IPS-NIHi7 (cell line): ENCODE data around the gene PGK2.
"Not testable (repeated sequence)": the region's sequence is repeated elsewhere in the genome, so short reads cannot be mapped to it uniquely, and the experiment has no call there.

Source experiments
- DNase-seq: peaks from one replicate; pipeline ENCODE4 v3.0.0; 2012; ENCODE audit warnings: mixed read lengths; ENCODE audit errors: extremely low spot score

The PGK2 gene

DNA sequence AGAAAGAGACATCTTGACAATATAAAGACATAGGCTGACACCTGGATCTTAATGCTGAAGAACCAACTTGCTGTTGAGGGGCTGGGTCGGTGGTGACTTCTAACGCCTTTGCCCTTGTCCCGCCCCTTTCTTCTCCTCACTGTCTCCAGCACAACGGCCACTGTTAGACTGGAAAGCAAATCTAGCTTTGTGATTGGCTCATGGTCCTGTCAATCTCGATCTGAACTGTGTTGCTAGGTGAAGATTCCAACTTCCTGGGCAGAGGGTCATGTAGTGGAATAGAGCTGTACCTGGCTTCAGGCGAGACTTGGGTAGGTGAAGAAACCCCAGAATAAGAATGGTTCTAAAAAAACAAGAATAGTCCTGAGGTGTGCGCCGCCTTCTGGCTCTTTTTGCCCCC lies at the start of gene PGK2:
TSS of gene PGK2 (minus strand) at position 110 of the 400 bp plus-strand sequence. CDS start at position 12, 98 bp downstream.
- DNase-seq = peak; percentile 64

DNA sequence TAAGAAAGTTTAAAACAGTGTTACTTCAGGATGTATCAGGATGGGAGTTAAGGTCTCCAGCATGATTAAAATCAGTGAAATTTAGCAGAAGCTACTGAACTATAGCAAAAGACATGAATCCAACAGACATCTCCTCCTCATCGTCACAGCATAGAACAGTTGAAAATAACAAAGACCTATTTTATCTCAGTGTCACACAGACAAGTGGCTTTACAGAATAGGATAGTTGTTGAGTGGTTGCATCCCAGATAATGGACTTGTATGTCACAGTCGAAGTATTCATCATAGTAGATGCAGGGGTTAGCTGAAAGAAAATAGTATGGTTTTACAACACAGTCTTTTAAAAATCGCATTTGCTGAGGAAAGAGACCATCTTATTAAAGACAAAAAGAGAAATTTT lies 48.1 kb upstream of the PGK2 start:
- no peak for DNase-seq

DNA sequence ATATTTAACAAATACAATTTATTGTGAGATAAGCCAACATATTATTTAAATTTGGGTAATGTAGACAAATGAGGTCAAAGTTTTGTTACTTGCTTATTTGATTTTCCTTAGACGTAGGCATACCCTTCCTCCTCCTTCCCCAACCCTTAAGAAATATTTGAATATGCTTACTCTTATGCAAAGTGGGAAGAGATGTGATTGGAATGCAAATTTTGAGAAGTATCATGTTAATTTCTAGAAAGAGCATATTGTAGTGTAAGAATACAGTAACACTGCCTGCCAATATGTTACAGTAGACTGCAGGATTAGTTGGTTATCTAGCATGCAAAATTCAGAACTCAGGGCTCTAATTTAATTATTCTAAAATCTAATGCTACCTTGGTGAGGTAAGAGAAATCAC lies 46.3 kb upstream of the PGK2 start:
- DNase-seq = no peak

DNA sequence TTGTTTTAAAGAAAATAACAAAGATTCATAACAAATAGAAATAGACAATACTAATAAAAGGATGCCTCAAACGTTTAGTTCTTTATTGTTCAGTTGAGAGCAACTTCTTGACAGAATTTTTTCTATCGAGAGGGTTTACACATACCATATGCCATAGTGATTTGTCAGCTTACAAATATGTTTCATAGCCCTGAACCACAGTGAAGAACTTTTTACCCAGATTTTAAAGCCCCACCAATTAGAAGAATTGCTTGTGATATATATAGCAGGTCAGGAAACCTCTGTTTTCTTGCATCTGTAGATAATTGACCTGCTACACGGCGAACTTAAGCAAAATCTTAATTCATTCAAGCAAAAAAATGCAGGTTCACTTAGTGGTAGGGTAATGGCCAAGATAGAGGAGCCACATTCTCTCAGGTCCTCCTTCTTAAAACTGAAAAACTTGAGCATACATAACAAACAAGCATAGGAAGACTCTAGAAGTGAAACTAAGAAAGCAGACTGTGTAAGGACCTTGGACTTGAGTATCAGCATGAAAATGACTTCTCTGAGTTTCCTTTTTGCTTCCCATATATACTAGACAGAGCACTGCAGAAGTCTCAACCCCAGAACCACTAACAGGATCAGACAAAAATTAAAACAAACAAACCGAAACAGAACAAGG lies 39.8 kb upstream of the PGK2 start:
- DNase-seq = no peak

DNA sequence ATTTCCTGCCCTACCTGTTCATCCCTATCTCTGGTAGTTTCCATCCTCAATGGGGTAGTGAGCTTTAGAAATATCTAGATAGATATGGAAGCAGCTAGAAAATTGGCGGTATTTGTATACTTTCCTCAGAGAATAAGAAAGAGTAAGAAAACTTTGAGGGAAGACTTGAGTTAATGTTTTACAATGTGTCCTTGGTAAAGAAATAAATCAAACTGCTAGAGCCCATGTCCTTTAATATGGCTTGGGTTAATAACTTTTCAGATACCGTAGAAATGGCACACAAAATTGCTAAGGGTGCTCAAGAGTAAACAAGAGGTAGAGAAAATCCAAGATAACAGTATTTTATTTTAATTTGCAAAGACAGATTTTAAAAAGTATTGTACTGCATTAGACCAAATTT lies 28.1 kb upstream of the PGK2 start:
- DNase-seq = no peak

DNA sequence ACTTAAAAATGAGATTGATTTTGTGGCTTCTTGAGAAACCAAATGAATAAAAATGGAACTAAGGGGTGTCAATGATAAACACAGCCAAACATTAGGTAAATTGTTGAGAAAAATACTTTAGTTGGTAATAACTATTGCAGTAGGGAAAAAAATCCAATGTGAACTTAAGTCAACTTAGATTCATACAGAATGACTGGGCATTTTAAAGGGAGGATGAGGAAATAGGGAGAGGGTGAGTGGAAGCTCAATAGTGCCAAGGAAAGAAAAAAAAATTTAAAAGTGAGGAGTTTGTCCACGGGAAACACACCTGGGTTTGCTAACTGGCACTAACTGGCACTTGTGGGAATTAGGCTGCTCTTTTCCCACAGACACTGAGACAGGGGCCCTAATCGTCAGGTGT lies 26.2 kb upstream of the PGK2 start:
- DNase-seq = no peak

DNA sequence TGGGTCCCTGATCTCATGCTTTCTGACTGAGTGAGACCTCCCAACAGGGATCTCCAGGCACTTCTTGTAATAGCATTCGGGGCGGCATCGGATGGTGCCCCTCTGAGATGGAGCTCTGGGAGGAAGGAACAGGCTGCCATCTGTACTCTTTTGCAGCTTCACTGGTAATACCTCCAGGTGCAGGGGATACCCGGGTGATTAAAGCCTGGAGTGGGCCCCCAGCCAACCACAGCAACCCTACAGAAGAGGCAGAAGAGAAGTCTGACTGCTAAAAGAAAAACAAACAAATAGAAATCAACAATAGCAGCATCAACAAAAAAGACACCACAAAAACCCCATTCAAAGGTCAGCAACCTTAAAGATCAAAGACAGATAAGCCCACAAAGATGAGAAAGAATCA lies 19.1 kb upstream of the PGK2 start:
- DNase-seq = no peak

DNA sequence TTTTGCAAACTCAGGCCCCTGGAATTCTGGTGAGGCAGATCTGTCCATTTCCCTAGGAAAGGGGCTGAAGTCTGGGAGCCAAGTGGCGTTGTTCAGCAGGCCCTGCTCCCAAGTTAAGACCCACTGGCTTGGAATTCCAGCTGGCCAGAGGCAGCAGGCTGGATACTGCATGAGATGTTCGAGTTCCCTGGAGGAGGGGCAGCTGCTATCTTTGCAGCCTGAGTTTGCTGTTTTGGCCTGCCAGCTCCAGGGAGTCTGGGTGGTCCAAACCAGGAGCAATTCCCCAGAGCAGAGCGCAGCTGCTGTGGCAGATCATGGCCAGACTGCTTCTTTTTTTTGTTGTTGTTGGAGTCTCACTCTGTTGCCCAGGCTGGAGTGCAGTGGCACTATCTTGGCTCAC lies 18.2 kb upstream of the PGK2 start:
- DNase-seq = no peak

DNA sequence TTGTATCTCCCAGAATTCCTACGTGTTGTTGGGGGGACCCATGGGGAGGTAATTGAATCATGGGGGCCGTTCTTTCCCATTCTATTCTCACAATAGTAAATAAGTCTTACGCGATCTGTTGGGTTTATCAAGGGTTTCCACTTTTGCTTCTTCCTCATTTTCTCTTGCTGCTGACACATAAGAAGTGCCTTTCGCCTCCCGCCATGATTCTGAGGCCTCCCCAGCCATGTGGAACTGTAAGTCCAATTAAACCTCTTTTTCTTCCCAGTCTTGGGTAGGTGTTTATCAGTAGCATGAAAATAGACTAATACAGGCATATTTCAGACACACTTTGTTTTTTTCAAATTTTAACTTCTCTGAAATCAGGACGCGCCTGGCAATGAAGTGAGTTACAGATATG lies 14.4 kb upstream of the PGK2 start:
- no peak for DNase-seq

DNA sequence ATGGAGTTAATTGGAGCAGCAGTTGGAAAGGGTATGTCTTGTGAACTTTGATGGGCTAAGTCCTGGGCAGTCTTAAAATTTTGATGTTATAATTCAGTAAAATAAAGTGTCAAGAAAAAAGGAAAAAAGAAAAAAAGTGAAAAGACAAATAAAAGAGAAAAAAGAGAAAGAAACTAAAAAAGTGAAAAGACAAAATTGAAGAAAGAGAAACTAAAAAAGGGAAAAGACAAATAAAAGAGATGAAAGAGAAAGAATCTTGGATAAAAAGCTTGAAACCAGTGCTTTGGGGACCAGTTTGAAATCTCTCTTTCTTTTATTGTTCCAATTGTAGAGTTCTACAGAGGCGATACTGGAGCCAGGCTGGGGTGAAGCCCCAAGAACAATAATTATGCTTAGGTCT lies 12.0 kb upstream of the PGK2 start:
- DNase-seq = no peak

DNA sequence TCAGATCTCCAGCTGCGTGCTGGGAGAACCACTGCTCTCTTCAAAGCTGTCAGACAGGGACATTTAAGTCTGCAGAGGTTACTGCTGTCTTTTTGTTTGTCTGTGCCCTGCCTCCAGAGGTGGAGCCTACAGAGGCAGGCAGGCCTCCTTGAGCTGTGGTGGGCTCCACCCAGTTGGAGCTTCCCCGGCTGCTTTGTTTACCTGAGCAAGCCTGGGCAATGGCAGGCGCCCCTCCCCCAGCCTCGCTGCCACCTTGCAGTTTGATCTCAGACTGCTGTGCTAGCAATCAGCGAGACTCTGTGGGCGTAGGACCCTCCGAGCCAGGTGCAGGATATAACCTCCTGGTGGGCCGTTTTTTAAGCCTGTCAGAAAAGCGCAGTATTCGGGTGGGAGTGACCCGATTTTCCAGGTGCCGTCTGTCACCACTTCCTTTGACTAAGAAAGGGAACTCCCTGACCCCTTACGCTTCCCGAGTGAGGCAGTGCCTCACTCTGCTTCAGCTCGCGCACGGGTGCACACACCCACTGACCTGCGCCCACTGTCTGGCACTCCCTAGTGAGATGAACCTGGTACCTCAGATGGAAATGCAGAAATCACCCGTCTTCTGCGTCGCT lies 9.9 kb upstream of the PGK2 start:
- not testable (repeated sequence) for DNase-seq

DNA sequence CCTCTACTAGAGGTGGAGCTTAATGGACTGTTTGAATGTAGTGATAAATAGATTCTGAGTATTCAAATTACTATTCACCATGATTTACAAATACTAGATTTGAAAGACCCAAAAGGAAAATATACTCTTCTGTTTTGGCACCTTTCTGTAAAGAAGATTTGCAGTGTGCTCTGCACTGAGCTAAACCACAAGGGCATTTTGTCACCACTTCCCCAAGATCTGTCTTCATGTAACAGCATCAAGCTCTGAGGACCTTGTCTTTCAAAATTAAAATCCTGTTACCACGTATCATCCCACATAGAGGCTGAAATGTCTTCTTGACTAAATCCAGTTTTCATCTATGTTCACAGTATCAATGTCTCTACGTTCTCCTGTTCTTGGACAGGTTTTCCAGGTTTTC lies 3.3 kb upstream of the PGK2 start:
- DNase-seq = no peak

DNA sequence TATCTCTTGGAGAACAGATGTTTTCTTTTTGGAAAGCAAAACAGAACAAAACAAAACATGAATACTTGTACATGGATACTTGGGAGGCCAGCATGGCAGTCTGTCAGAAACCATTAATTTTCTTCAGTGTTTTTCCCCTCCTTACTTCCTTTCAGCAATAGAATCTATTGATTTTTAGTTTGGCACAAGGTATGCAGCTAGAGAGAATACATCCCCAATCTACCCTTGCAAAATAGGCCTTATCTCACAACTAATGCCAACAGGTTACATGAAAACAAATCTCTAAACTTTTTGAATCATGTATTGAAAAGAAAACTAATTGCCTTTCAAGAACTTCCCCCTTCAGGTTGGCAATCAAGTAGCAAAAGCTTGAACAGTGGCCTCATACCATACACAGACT lies 2.8 kb downstream of the PGK2 start:
- DNase-seq = no peak

DNA sequence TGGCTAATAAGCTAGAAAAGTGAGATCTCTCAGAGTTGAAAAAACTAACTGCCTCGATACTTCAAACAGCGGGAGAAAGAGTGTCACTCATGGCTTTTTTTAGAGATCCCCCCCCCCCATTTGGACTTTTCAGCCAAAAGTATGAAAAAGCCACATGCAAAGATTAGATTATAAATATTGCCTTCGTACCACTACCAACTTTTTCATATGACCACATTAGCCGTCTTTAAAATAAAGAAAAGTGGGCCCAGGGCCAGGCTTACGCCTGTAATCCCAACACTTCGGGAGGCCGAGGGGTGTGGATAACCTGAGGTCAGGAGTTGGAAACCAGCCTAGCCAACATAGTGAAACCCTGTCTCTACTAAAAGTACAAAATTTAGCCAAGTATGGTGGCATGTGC lies 4.4 kb downstream of the PGK2 start:
- DNase-seq = no peak

DNA sequence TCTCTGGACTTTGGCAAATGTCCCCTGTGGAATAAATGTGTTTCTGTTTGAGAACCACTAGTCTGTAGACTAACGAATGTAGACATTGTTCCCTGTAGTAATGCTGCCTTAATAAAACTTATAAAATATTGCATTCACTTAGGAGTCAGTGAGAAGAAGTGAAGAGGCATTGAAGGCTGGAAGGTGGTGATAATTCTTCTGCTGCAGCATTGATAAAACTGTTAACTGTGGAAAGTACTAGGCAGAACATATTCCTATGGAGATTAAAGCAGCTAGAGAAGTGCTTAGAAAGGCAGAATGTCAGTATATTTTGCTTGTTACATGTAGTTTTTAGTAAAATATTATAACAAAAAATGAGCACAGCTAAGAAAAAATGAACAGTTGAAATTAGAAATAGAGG lies 4.8 kb downstream of the PGK2 start:
- no peak for DNase-seq

DNA sequence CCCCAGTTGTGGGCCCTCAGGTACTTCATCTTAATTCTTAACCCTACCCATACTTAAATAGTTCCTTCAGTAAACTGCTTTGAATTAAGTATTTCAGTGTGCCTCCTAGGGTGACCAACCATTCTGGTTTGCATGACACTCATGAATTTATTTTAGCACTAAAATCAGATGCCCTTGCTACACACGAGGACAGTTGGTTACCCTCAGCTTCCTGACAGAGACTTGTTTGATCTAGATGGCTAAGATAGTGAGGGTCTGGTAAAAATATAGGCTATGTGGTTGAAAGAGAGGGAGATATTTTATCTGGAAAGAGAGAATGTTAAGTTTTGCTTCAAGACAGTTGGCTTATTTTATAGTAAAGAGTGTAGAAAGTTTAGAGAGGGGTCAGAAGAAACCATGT lies 10.6 kb downstream of the PGK2 start:
- DNase-seq = no peak

DNA sequence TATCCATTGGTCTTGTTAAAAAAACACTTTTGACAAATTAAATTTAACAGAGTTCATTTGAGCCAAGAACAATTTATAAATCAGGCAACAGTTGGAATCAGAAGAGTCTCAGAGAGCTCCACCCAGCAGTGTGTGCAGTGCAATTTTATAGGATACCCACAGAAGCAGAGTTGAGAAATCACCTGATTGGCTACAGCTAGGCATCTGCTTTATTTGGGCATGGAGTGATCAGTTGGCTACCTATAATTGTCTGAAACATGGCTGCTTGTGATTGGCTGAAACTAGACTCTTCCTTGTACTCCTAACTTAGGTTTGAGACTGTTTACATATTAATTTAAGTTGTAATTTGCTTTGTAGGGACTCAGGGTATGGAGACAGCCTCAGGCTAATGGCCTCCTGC lies 12.0 kb downstream of the PGK2 start:
- no peak for DNase-seq

DNA sequence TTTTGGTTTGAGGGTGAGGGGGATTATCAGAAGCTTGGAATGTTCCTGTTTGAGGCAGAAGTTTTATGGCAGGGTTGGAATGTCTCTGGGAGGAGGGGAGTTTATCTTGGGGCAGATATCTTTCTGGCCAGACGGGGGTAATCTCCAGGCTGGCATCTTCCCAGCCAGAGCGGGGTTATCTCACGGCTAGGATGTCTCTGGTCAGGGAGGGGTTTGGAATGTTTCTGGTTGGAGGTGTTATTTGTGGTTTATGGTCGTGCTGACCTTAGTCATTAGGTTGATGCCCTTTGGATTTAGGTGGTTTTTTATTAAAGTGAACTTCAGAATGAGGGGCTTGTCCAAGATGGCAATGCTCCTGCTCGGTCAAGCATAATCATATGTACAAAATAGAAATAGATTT lies 14.8 kb downstream of the PGK2 start:
- DNase-seq = no peak

DNA sequence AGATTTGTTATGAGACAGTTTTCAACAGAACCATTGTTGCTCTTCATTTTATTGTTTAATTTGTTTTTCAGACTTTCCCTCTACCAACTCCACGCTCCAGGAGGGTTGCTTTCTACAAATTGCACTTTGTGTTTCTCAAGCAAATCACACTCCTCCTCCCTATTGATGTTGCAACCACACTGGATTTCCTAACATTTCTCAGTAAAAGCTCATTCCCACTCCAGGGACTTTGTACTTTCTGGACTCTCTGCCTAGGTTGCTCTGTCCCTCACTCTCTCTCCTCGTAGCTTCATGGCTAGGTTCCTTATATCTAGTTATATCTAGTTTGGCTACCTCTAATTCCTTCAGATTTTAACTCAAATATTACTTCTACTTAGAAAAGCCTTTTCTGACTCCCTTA lies 20.3 kb downstream of the PGK2 start:
- DNase-seq = no peak

DNA sequence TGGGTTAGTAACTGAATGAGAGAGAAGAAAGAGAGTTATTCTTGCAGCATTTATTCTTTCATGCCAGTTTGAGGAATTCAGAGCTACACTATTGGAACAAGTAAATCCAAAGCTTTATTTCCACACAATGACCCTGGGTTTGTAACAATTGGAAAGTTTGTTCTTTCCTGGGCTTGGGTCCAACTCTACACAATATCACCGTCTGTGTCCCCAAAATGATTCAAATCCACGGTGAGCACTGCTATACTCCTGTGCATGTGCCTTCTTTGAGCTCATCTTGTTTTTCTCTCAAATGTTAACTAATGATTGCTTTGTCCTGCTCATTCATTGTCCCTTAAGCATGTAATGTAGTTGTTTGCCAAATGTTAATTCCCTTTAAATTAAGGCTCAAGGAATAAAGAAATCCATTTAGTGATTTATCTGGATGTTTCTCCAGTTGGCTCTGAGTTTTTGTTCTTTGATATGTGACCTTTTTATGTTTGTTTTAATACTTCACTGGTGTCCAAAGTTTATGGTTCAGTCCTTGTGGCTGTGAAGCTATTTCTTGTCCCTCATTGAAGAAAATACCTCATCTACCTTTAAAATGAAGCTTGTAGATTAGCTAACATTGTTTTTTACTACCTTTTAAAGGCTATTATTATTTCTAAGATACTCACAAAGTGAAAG lies 22.4 kb downstream of the PGK2 start:
- no peak for DNase-seq

DNA sequence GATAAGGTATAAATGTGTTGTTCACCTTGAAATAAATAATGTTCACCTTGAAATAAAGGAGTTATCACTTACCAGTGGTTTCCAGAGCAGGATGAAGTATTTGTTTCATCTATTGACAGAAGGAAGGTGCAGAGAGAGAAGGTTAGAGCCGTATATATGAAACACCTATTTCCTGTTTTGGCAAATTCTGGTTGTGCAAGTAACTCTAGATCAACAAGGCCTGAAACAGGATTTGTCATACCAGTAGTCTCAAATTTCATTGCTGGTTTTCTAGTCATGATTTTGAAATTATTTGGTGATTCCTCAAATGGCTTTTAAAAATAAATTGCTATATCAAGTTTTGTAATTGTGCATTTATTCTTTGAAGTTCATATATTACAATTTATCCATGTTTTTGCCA lies 42.8 kb downstream of the PGK2 start, which contains the start of gene CRISP3:
TSS of gene CRISP3 (minus strand) at position 130 of the 400 bp plus-strand sequence. CDS start at position 109, 21 bp downstream.
- DNase-seq = no peak

DNA sequence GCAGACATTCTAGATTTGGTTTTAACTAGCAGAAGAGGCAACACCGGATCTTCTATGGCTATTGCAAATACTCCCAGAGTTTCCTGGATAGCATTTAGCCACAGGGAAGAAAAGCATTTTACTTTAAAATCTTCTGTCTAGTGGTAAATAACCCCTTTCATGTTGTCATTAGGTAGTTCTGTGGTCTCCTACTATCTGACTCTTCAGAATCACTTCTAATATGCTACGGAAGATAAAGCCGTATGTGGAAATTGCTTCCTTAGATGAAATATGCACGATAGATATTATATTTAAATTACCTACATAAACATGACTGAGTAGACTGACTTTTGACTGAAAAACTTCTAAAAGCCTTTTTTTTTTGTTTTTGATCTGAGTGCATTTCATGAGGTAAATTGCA lies 43.7 kb downstream of the PGK2 start:
- DNase-seq = no peak

DNA sequence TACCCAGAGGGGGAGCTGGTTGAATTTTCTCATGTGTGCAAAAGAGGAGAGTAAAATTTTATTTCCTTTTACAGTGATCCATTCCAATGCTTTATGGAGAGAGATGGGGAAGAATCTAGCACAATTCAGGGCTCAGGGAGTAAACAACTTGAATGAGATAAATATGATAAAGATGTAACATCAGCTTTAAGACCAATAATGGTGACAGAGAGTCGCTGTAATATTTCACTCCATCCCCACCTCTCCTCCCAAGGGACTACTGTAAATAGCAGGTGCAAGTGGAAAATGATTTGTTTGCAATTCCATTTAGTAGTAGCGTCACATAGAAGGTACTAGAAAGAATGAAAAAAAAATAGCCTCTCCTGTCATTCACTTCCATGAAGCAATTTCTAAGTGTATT lies 47.7 kb downstream of the PGK2 start:
- DNase-seq = no peak
